ENCODE data around the gene SMIM29.

DNA sequence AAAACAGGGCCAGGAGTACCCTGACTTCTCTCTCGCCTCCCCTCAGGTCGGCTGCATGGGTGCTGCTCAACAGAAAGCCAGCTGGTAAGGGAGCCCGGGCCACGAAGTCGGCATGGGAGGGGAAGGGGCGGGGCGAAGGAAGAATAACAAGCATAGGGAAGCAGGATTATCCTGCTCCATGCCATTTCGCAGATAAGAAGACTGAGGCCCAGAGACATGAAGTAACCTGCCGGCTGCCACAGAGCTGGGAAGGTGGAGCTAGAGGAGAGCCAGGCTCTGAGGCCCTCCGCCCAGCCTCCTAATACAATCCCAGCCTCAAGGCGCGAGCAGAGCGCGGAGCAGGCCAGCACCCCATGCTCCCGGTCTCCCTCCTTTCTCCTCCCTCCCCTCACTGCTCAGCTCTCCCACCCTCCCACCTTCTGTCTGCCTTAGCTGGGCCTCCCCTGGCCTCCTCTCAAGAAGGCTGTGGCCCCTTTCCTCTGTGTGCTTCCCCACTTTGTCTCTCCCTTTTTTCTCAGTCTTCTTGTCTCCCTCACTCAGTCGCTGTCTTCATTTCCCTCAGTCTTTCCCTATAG lies 25.3 kb downstream of the SMIM29 start:
- TF ChIP-seq, protein P1, sequence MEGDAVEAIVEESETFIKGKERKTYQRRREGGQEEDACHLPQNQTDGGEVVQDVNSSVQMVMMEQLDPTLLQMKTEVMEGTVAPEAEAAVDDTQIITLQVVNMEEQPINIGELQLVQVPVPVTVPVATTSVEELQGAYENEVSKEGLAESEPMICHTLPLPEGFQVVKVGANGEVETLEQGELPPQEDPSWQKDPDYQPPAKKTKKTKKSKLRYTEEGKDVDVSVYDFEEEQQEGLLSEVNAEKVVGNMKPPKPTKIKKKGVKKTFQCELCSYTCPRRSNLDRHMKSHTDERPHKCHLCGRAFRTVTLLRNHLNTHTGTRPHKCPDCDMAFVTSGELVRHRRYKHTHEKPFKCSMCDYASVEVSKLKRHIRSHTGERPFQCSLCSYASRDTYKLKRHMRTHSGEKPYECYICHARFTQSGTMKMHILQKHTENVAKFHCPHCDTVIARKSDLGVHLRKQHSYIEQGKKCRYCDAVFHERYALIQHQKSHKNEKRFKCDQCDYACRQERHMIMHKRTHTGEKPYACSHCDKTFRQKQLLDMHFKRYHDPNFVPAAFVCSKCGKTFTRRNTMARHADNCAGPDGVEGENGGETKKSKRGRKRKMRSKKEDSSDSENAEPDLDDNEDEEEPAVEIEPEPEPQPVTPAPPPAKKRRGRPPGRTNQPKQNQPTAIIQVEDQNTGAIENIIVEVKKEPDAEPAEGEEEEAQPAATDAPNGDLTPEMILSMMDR (conservative IDR thresholded peaks at IDR 0.05; ENCODE audit: low read depth, low read length), result no peak
- no peak for TF ChIP-seq EZH2 (IDR thresholded peaks at IDR 0.05; ENCODE audit: borderline replicate concordance, low read depth, low read length, poor library complexity, severe bottlenecking)
